ENCODE results near the gene DIRAS2.

- TF ChIP-seq CTCF (IDR thresholded peaks at IDR 0.05): no peak
- TF ChIP-seq POLR2A (IDR thresholded peaks at IDR 0.05): no peak
These were observed 31.1 kb downstream of the DIRAS2 start for GRCh38 chr9:90611568-90611967.

All from ovary (tissue), 3 donors.